Peyer's patch (tissue), 4 donors: ENCODE data around the gene XPC.
A peak's percentile ranks its signal among the peaks of the same experiment; 100 is the strongest.

Experiments
- POLR2A ChIP-seq, 2 donors: fragments of 450-650 bp; IDR thresholded peaks; one replicate each; pipeline ENCODE4 v1.5.1; 2017; ENCODE audit warnings: antibody characterized with exemption in 2 of 2, mild to moderate bottlenecking in 2 of 2, moderate library complexity in 2 of 2
- TF ChIP-seq, protein P1 (sequence below), 6 experiments: fragments of 450-650 bp in 4 of 6; fragments of 200-600 bp in 2 of 6; sonication (generic) in 1 of 6; IDR thresholded peaks; one replicate each; pipeline ENCODE4 v1.5.1; 2017 to 2019; ENCODE audit warnings: antibody characterized with exemption in 6 of 6, mild to moderate bottlenecking in 3 of 6, moderate library complexity in 1 of 6

DNA sequence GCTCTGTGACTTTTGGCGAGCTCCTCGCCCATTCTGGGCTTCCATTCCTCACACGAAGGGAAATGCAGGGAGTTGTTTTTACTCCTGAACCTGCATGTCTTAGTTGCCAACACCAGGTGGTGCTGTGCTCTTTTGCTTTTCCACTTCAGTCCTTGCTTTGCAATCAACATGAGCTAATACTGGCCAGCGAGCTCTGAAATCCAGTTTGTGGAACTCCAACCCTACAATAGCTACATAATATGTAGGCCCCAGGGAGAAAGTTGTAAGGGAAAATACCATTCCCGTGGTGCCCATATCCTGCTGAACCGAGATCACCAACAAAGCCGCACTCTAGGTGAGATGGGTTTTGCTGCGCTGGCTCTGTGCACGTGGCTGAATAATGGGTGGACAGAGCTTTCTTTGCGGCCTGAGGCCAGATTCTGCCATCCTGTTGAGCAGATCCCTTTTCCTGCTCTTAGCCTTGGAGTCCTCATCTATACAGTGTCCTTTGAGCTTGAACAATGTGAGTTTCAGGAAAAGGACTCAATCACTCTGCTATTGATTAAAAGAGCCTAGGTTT, 25.2 kb upstream of the XPC start:
- TF ChIP-seq, protein P1, sequence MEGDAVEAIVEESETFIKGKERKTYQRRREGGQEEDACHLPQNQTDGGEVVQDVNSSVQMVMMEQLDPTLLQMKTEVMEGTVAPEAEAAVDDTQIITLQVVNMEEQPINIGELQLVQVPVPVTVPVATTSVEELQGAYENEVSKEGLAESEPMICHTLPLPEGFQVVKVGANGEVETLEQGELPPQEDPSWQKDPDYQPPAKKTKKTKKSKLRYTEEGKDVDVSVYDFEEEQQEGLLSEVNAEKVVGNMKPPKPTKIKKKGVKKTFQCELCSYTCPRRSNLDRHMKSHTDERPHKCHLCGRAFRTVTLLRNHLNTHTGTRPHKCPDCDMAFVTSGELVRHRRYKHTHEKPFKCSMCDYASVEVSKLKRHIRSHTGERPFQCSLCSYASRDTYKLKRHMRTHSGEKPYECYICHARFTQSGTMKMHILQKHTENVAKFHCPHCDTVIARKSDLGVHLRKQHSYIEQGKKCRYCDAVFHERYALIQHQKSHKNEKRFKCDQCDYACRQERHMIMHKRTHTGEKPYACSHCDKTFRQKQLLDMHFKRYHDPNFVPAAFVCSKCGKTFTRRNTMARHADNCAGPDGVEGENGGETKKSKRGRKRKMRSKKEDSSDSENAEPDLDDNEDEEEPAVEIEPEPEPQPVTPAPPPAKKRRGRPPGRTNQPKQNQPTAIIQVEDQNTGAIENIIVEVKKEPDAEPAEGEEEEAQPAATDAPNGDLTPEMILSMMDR (IDR thresholded peaks at IDR 0.05) = peak; percentile 64 to 96 (median 88)
- no peak for TF ChIP-seq POLR2A (IDR thresholded peaks at IDR 0.05)
